ENCODE results near the gene ADGRD2. TPM values are rescaled to one million over a fixed set of nuclear protein-coding genes. Genes with fewer than 3 reads are reported as not detected.

Gene ADGRD2
- total RNA-seq, 1 donor from 2014 or later, result not detected

DNA sequence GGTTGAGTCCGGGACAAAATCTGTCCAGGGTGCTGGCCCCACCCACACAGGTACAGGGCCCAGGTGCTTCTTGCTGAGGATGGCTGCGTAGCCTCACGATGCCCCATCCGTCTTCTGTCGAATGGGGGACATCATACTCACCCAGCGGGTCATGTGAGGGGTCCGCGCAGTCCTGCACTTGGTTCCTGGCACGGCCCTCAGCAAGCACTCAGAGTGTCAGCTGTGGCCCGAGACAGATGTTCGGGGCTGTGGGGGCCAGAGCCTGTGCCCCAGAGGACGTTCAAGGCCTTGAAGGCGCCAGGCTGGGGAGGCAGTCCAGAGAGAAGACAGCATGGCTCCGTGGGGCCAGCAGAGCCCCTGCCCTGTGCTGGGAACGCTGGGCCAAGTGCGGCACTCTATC, 29.1 kb downstream of the ADGRD2 start:
- Histone ChIP-seq H3K27me3 (ENCODE audit: control insufficient read depth, insufficient read depth, low read length) (peaks cover 20% of the 10 kb centered on the region), H3K4me3 (ENCODE audit: low read depth, low read length) (no peak overlapping the region), H3K36me3 (ENCODE audit: control insufficient read depth, insufficient read depth, low read length) (no peaks in the 10 kb centered on the region)
- DNase-seq (ENCODE audit: low read depth), result no peak
- no peak for FAIRE-seq
- TF ChIP-seq, protein P1, sequence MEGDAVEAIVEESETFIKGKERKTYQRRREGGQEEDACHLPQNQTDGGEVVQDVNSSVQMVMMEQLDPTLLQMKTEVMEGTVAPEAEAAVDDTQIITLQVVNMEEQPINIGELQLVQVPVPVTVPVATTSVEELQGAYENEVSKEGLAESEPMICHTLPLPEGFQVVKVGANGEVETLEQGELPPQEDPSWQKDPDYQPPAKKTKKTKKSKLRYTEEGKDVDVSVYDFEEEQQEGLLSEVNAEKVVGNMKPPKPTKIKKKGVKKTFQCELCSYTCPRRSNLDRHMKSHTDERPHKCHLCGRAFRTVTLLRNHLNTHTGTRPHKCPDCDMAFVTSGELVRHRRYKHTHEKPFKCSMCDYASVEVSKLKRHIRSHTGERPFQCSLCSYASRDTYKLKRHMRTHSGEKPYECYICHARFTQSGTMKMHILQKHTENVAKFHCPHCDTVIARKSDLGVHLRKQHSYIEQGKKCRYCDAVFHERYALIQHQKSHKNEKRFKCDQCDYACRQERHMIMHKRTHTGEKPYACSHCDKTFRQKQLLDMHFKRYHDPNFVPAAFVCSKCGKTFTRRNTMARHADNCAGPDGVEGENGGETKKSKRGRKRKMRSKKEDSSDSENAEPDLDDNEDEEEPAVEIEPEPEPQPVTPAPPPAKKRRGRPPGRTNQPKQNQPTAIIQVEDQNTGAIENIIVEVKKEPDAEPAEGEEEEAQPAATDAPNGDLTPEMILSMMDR (IDR thresholded peaks at IDR 0.05; ENCODE audit: insufficient read depth, low read length, severe bottlenecking), result no peak

DNA sequence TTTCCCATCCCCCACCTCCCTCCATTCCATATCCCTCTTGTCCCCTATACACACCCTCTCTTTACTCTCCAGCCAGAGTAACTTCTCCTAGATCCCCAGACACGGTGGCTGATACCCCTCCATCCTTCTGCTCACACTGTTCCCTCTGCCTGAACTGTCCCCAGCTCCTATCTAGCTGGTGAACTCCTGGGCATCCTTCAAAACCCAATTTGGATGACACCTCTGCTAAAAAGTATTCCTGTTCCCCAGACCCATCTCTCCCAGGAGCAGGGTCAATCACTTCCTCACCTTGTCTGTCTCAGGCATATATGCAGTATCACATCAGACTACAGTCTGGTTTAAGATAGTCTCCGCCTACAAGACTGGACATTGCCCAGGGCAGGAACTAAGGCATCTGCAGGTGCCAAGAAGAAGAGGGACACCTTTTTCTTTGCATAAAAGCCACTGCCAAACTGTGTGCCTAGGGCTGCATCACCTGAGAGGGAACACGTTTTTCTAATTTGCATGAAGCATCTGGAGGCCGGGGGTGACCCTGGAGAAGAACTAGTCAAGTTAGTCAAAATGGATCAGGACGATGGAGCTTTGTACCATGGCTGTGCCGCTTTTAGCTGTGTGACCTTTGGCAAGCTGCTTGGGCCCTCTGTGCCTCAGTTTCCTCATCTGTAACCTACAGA, 29.8 kb downstream of the ADGRD2 start:
- Histone ChIP-seq H3K36me3 (ENCODE audit: control insufficient read depth, insufficient read depth, low read length) (no peaks in the 10 kb centered on the region), H3K27me3 (ENCODE audit: control insufficient read depth, insufficient read depth, low read length) (peaks cover 20% of the 10 kb centered on the region), H3K4me3 (ENCODE audit: low read depth, low read length) (no peak overlapping the region)
- DNase-seq (ENCODE audit: low read depth) (no peak), FAIRE-seq (peak; percentile 23)
- TF ChIP-seq, protein P1 (IDR thresholded peaks at IDR 0.05; ENCODE audit: insufficient read depth, low read length, severe bottlenecking), result no peak

DNA sequence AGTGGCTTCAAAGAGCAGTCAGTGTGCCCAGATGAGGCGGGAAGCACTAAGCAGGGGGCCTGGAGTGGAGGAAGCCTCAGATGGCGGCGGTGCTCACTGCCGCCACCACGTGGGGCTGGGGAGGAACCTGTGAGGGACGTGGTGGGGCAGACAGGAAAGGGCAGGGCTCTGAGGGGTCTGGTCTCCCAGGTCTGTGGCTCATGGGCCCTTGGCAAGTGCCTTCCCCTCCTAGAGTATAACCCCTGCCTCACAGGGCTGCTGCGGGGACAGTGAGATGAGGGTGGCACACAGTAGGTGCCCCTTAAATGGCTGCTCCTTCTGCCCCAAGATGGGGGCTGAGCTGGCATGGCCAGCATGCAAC, 30.4 kb downstream of the ADGRD2 start:
- no peaks in the 10 kb centered on the region for H3K36me3 ChIP-seq (ENCODE audit: control insufficient read depth, insufficient read depth, low read length)
- FAIRE-seq (no peak), DNase-seq (ENCODE audit: low read depth) (peak; percentile 10)
- TF ChIP-seq, protein P1 (IDR thresholded peaks at IDR 0.05; ENCODE audit: insufficient read depth, low read length, severe bottlenecking), result peak; percentile 59
- no peak overlapping the region for H3K4me3 ChIP-seq (ENCODE audit: low read depth, low read length)
- H3K27me3 ChIP-seq (ENCODE audit: control insufficient read depth, insufficient read depth, low read length), result peaks cover 20% of the 10 kb centered on the region

DNA sequence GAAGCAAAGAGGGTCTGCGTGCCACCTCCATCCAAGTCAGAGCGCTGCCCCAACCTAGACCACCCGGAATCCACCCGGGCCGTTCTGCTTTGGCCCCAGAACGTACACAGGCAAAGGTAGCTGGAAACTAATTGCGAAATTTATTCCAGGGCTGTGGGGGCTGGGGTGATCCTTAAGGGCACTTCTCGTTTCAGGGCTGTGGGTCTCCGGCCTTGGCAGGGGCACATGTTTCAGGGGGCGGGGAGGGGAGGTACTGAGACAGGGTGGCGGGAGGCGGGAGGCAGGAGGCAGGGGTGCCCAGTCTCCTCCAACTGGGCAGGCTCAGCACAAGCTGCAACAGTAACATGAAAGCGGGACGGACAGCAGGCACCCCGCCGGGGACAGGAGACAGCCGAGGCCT, 30.9 kb downstream of the ADGRD2 start:
- TF ChIP-seq, protein P1 (IDR thresholded peaks at IDR 0.05; ENCODE audit: insufficient read depth, low read length, severe bottlenecking), result no peak
- FAIRE-seq (no peak), DNase-seq (ENCODE audit: low read depth) (no peak)
- Histone ChIP-seq H3K36me3 (ENCODE audit: control insufficient read depth, insufficient read depth, low read length) (no peaks in the 10 kb centered on the region), H3K27me3 (ENCODE audit: control insufficient read depth, insufficient read depth, low read length) (peaks cover 20% of the 10 kb centered on the region), H3K4me3 (ENCODE audit: low read depth, low read length) (no peak overlapping the region)

DNA sequence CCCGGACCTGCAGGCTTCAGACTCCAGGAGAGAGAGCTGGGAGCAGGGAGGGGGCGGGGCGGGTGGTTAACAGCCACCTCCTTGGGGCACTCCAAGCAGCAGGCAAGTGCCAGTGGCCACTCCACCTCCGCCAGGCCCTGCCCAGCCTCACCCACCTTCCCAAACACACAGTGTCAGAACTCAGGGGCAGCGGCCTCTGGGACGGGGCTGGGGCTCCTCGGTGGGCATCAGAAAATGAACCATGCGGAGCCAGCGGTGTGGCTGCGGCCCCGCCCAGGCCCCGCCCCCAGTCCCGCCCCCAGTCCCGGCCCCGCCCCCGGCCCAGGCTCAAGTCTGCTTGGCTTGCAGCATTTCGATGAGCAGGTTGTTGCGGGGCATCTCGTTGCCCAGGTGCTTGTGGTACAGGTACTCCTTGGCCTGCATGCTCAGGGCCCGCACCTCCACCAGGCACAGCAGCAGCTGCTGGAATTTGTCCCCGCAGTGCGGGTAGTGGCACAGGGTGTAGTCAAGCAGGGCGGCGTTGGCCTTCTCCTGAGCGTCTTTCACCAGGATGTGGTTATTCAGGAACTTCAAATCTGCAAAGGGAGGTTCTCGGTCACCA, 32.3 kb downstream of the ADGRD2 start:
- TF ChIP-seq, protein P1 (IDR thresholded peaks at IDR 0.05; ENCODE audit: insufficient read depth, low read length, severe bottlenecking), result no peak
- no peak overlapping the region for H3K4me3 ChIP-seq (ENCODE audit: low read depth, low read length)
- FAIRE-seq (no peak), DNase-seq (ENCODE audit: low read depth) (no peak)
- no peaks in the 10 kb centered on the region for H3K36me3 ChIP-seq (ENCODE audit: control insufficient read depth, insufficient read depth, low read length)
- H3K27me3 ChIP-seq (ENCODE audit: control insufficient read depth, insufficient read depth, low read length), result peaks cover 25% of the 10 kb centered on the region
